Testis (tissue), 2 donors: ENCODE data around the gene OPCML.

Source experiments
- CTCF ChIP-seq, 3 experiments: fragments of 450-650 bp in 2 of 3; fragments of 200-600 bp in 1 of 3; sonication (generic) in 1 of 3; IDR thresholded peaks; one replicate each; pipeline ENCODE4 v1.5.1; 2016 to 2019; ENCODE audit warnings: antibody characterized with exemption in 3 of 3, mild to moderate bottlenecking in 2 of 3, moderate library complexity in 1 of 3
- POLR2A ChIP-seq: fragments of 450-650 bp; IDR thresholded peaks from one replicate; pipeline ENCODE4 v1.6.1; 2017; ENCODE audit warnings: antibody characterized with exemption, mild to moderate bottlenecking, moderate library complexity

GRCh38 chr11:132981131-132981956 is 551.0 kb downstream of the OPCML start:
- TF ChIP-seq CTCF (IDR thresholded peaks at IDR 0.05): no peak
- TF ChIP-seq POLR2A: no peak
